ENCODE measurements around the gene GPRC5B. TPM values are rescaled to one million over a fixed set of nuclear protein-coding genes. Genes with fewer than 3 reads are reported as not detected.

The GPRC5B gene
- total RNA-seq = under 1 TPM in 1 of 2 experiments, not detected in 1; 0.18 TPM

DNA sequence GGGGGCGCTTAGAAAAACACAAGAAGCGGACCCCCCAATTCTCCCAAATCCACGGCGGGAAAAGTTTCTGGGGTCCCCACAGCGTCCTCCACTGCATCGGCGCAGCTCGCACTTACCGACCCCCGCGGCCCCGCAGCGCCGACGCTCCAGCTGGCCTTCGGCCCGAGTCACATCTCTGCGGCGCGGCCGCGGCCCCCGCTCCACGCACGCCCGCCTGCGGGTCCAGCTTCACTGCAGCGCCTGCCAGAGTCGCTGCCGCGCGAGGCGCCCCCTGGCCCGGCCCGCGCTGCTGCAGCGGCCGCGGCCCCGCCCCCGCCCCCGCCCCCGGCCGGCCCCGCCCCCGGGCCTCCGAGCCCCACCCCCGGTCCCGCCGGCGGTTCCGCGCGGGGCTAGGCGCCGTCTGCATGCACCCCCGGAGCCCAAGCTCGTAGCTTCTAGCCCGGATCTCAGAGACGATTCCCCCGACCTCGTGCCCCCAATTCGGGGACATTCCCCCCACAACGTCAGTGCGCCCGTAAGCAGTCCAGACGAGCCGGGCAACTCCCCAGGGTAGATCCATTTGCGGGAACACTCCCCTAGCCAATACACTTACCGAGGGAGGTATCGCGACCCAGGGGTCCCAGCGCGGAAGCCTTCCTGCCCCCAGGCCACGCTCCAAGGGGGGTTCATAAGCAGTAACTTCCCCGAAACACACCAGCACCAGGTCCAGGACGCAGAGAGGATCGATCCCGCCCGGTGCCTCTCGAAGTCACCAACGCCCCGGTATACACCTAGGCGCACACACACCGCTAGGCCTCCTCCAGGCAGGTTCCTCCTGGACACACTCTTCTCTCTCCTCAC, at the start of gene GPRC5B:
TSS of gene GPRC5B (minus strand) at position 238 of the 840 bp plus-strand sequence. CDS start 12,003 bp downstream, outside the sequence.
- Mint-ChIP-seq H3K9me3 (no peaks in the 10 kb centered on the region), H3K27ac (no peak within 1 kb of the TSS), H3K36me3 (ENCODE audit: low read depth) (peaks cover 2% of the 10 kb centered on the region), H3K4me1 (peaks cover 17% of the 10 kb centered on the region), H3K27me3 (peaks cover 34% of the 10 kb centered on the region), H3K4me3 (peak within 1 kb of the TSS; percentile 70)
- peak; percentile 38 for DNase-seq
- ChIA-PET CTCF (interaction anchor here (0.9 to 4.5 kb wide), 7 partner anchors 15 to 330 kb away, joined by 3 to 49 read pairs (median 3); partner anchors contain the start of gene VPS35L), POLR2A (no interaction called here)

GRCh38 chr16:19933740-19934139, 49.1 kb upstream of the GPRC5B start:
- no peaks in the 10 kb centered on the region for H3K4me1 Mint-ChIP-seq
- no peaks in the 10 kb centered on the region for H3K36me3 Mint-ChIP-seq (ENCODE audit: low read depth)
- DNase-seq = no peak
- ChIA-PET CTCF (no interaction called here), POLR2A (no interaction called here)
- H3K9me3 Mint-ChIP-seq = no peaks in the 10 kb centered on the region
- no peak overlapping the region for H3K4me3 Mint-ChIP-seq
- H3K27me3 Mint-ChIP-seq = no peaks in the 10 kb centered on the region
- no peak overlapping the region for H3K27ac Mint-ChIP-seq

- H3K9me3 Mint-ChIP-seq = no peaks in the 10 kb centered on the region
- DNase-seq = no peak
- H3K4me1 Mint-ChIP-seq = no peaks in the 10 kb centered on the region
- H3K27me3 Mint-ChIP-seq = no peaks in the 10 kb centered on the region
- no peak overlapping the region for H3K4me3 Mint-ChIP-seq
- H3K27ac Mint-ChIP-seq = no peak overlapping the region
- H3K36me3 Mint-ChIP-seq (ENCODE audit: low read depth) = no peaks in the 10 kb centered on the region
- CTCF ChIA-PET = interaction anchor here (1.7 kb wide), 1 partner anchor 22 kb away, joined by 6 read pairs; no protein-coding TSS in a partner anchor
- POLR2A ChIA-PET = no interaction called here
Measured at GRCh38 chr16:19929062-19929511, 44.4 kb upstream of the GPRC5B start.

DNA sequence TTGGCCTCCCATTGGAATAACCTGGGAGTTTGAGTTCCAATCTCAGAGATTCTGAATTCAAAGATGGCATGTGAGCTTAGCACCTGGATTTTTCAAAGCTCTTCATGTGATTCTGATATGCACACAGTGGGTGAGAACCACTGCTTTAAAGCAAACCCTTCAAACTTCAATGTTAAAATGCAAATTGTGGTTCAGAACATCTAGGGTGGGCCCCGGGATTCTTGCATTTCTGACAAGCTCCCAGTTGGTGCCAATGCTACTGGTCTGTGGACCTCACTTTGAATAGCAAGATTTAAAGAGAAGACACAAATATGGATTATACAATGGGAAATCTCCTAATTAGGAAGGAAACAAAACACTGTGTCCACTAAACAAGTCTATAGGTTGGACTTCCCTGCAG, 43.8 kb upstream of the GPRC5B start:
- ChIA-PET POLR2A (no interaction called here), CTCF (interaction anchor here (1.7 kb wide), 1 partner anchor 21 kb away, joined by 6 read pairs; no protein-coding TSS in a partner anchor)
- H3K4me3 Mint-ChIP-seq = no peak overlapping the region
- H3K4me1 Mint-ChIP-seq = no peaks in the 10 kb centered on the region
- no peak for DNase-seq
- H3K36me3 Mint-ChIP-seq (ENCODE audit: low read depth) = no peaks in the 10 kb centered on the region
- H3K27me3 Mint-ChIP-seq = no peaks in the 10 kb centered on the region
- H3K9me3 Mint-ChIP-seq = no peaks in the 10 kb centered on the region
- no peak overlapping the region for H3K27ac Mint-ChIP-seq

GRCh38 chr16:19926449-19927390, 42.1 kb upstream of the GPRC5B start:
- no peak overlapping the region for H3K27ac Mint-ChIP-seq
- DNase-seq = no peak
- H3K27me3 Mint-ChIP-seq = no peaks in the 10 kb centered on the region
- no peaks in the 10 kb centered on the region for H3K9me3 Mint-ChIP-seq
- H3K36me3 Mint-ChIP-seq (ENCODE audit: low read depth) = no peaks in the 10 kb centered on the region
- H3K4me3 Mint-ChIP-seq = no peak overlapping the region
- POLR2A ChIA-PET = no interaction called here
- CTCF ChIA-PET = interaction anchor here (0.5 kb wide), 1 partner anchor 21 kb away, joined by 3 read pairs; no protein-coding TSS in a partner anchor
- H3K4me1 Mint-ChIP-seq = no peaks in the 10 kb centered on the region

DNA sequence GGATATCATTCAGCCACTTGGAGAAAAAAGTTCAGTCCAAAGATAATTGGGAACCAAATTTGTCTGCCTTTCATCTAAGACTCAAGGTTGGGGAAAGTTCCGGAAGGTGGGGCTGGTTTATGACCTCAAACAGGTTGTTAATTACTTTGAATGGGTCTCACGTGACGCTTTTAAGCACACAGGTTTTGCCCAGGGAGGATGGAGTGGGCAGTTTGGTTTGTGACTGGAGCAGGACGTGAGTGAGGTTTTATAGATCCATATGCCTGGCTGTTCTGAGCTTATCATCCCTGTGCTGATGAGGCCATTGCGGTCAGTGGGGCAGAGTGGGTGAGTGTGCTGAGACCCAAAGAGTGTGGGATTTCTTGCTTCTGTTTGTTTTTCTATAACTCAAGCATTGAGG, 38.7 kb upstream of the GPRC5B start:
- Mint-ChIP-seq H3K4me3 (no peak overlapping the region), H3K4me1 (no peaks in the 10 kb centered on the region), H3K27me3 (no peaks in the 10 kb centered on the region), H3K36me3 (ENCODE audit: low read depth) (no peaks in the 10 kb centered on the region), H3K27ac (no peak overlapping the region), H3K9me3 (no peaks in the 10 kb centered on the region)
- POLR2A ChIA-PET = no interaction called here
- CTCF ChIA-PET = no interaction called here
- DNase-seq = no peak

- POLR2A ChIA-PET = no interaction called here
- CTCF ChIA-PET = interaction anchor here (0.7 to 2.4 kb wide), 2 partner anchors 11 to 848 kb away, joined by 3 to 10 read pairs; no protein-coding TSS in a partner anchor
- Mint-ChIP-seq H3K4me3 (no peak overlapping the region), H3K27me3 (no peaks in the 10 kb centered on the region), H3K36me3 (ENCODE audit: low read depth) (no peaks in the 10 kb centered on the region), H3K9me3 (no peaks in the 10 kb centered on the region), H3K27ac (no peak overlapping the region), H3K4me1 (no peaks in the 10 kb centered on the region)
- no peak for DNase-seq
Measured at GRCh38 chr16:19919142-19919541, 34.5 kb upstream of the GPRC5B start.

DNA sequence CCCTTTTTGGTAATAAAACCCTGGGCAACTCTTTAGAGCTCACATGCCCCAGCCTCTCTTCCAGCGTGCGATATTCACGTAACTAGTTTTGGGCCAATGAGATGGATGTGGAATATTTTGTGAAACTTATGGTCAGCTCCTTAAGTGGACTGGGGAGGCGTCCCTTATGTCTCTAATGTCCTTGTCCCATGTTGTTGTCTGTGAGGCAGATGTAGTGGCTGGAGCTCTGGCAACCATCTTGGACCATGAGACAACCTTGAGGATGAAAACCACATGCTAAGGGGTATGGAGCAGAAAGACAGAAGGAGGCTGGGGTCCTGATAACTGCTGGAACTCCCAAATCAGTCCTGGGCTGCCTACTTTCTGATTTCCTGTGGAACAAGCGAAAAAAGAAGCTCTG, 31.4 kb upstream of the GPRC5B start:
- Mint-ChIP-seq H3K27me3 (peaks cover 3% of the 10 kb centered on the region), H3K9me3 (no peaks in the 10 kb centered on the region), H3K4me3 (no peak overlapping the region), H3K36me3 (ENCODE audit: low read depth) (no peaks in the 10 kb centered on the region), H3K27ac (no peak overlapping the region), H3K4me1 (no peaks in the 10 kb centered on the region)
- CTCF ChIA-PET = interaction anchor here (0.8 to 2.4 kb wide), 2 partner anchors 9 to 17 kb away, joined by 3 to 6 read pairs; no protein-coding TSS in a partner anchor
- POLR2A ChIA-PET = no interaction called here
- no peak for DNase-seq

- CTCF ChIA-PET = no interaction called here
- peaks cover 3% of the 10 kb centered on the region for H3K27me3 Mint-ChIP-seq
- no peaks in the 10 kb centered on the region for H3K4me1 Mint-ChIP-seq
- H3K27ac Mint-ChIP-seq = no peak overlapping the region
- DNase-seq = no peak
- POLR2A ChIA-PET = no interaction called here
- H3K9me3 Mint-ChIP-seq = no peaks in the 10 kb centered on the region
- H3K36me3 Mint-ChIP-seq (ENCODE audit: low read depth) = no peaks in the 10 kb centered on the region
- no peak overlapping the region for H3K4me3 Mint-ChIP-seq
Measured at GRCh38 chr16:19914877-19915276, 30.2 kb upstream of the GPRC5B start.

DNA sequence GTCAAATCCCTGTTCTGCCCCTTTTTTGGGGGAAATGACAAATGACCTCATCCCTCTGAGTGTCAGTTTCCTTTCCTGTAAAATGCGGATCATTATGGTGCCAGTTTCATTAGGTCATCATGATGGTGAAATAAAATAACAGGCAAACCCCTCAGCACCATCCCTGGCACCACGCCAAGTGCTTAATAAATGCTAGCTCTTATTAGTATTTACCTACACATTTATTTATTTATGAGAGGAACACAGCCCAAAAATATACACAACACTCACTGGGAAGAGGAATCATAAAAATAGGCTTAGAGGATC, 28.6 kb upstream of the GPRC5B start:
- H3K9me3 Mint-ChIP-seq = no peaks in the 10 kb centered on the region
- no peak overlapping the region for H3K27ac Mint-ChIP-seq
- no peaks in the 10 kb centered on the region for H3K4me1 Mint-ChIP-seq
- no peak for DNase-seq
- POLR2A ChIA-PET = no interaction called here
- CTCF ChIA-PET = interaction anchor here (1.1 to 1.2 kb wide), 2 partner anchors 388 to 472 kb away, joined by 3 to 4 read pairs; no protein-coding TSS in a partner anchor
- H3K27me3 Mint-ChIP-seq = peaks cover 3% of the 10 kb centered on the region
- no peaks in the 10 kb centered on the region for H3K36me3 Mint-ChIP-seq (ENCODE audit: low read depth)
- H3K4me3 Mint-ChIP-seq = no peak overlapping the region

DNA sequence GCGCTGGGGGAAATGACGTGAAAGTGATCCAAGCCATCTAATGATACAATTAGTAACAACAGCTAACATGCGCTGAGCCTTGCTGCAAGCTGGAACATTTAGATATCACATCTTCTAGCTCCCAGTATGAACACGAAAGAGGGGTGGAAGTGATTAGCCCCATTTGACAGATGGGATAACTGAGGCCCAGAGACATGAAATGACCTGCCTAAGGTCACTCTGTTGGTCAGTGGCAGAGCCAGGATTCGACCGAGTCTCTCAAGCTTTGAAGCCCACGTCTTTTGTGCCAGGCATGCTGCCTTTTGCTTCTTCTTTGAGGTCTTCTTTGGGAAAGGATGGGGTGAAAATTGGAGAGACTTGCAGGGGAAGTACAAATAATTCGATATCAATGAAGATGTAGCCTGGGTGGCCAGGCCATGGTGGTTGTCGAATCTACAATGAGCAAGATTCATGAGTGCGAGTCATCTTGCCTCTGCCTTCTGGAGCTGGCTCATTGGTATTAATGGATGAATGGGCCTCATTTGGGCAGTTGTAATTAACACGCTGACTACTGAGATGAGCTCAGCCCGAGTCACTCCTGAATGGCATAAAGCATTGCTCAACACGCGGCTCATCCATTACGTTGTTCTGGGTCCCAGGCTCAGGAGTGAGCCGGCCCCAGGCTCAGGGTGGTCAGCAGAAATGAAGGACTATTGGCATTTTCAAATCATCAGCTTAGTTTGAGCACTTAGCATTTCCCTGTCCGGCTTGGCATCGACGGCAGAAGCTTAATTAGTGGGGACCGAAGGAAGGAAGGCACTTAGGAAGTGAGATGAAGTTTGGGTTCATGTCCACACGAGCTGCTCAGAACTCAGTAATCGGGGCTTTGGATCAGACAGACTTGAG, 28.0 kb upstream of the GPRC5B start:
- no peaks in the 10 kb centered on the region for H3K9me3 Mint-ChIP-seq
- no peak overlapping the region for H3K4me3 Mint-ChIP-seq
- DNase-seq = no peak
- H3K4me1 Mint-ChIP-seq = peaks cover under 1% of the 10 kb centered on the region
- ChIA-PET POLR2A (no interaction called here), CTCF (interaction anchor here (1.1 to 1.2 kb wide), 2 partner anchors 388 to 473 kb away, joined by 3 to 4 read pairs; no protein-coding TSS in a partner anchor)
- peaks cover 8% of the 10 kb centered on the region for H3K27me3 Mint-ChIP-seq
- H3K36me3 Mint-ChIP-seq (ENCODE audit: low read depth) = no peaks in the 10 kb centered on the region
- H3K27ac Mint-ChIP-seq = no peak overlapping the region

DNA sequence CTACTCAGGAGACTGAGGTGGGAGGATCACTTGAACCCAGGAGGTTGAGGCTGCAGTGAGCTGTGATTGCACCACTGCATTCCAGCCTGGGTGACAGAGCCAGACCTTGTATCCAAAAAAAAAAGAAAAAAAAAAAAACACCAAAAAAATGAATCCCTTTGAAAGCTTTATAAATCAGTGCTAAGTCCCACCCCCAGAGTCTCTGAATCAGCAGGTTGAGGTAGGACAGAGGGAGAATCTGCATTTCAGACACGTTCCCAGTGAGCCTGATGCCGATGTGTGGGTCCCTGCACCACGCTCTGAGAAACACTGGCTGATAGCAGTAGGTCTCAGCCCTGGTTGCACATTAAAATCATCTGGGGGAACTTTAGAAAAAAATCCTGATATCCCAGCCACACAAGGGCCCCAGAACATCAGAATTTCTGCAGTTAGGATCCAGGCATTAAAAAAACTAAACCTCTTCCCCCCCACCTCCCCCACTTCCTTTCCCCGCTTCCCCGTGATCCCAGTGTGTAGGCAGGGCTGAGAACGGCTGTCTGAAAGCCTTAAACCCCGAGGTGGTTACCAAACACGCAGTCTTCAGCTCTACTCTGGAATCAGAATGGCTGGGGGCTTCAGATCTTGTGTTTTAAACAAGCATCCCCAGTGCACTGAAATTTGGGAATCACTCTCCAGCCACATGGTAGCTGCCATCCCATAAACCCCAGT, 27.3 kb upstream of the GPRC5B start:
- ChIA-PET CTCF (interaction anchor here (1.0 to 1.2 kb wide), 2 partner anchors 389 to 474 kb away, joined by 3 read pairs; no protein-coding TSS in a partner anchor), POLR2A (no interaction called here)
- Mint-ChIP-seq H3K27me3 (peaks cover 8% of the 10 kb centered on the region), H3K9me3 (no peaks in the 10 kb centered on the region), H3K4me1 (peaks cover 7% of the 10 kb centered on the region), H3K36me3 (ENCODE audit: low read depth) (no peaks in the 10 kb centered on the region), H3K27ac (no peak overlapping the region), H3K4me3 (no peak overlapping the region)
- no peak for DNase-seq

Data from activated CD4-positive, alpha-beta memory T cell treated with anti-CD3 and anti-CD28 coated beads, Interleukin-2, amount 10 ng/mL, durations not matched to agents 7 days and 5 days (primary cell).